ENCODE measurements around the gene STMN3.
A peak's percentile ranks its signal among the peaks of the same experiment; 100 is the strongest.
"Not testable (repeated sequence)": the region's sequence is repeated elsewhere in the genome, so short reads cannot be mapped to it uniquely, and the experiment has no call there.

Gene STMN3

GRCh38 chr20:63639093-63639975 is 13.9 kb downstream of the STMN3 start:
- H3K27ac ChIP-seq, result no peak overlapping the region
- no peak for DNase-seq
- H3K27me3 ChIP-seq (ENCODE audit: insufficient read depth, low read depth, severe bottlenecking), result no peaks in the 10 kb centered on the region
- H3K9me3 ChIP-seq (ENCODE audit: severe bottlenecking), result no peaks in the 10 kb centered on the region
- H3K36me3 ChIP-seq, result peaks cover 5% of the 10 kb centered on the region
- no peak for TF ChIP-seq CTCF (IDR thresholded peaks at IDR 0.05; ENCODE audit: low read depth, low read length)
- no peak overlapping the region for H3K4me3 ChIP-seq (ENCODE audit: low read depth, low read length)

- no peak for DNase-seq
- no peaks in the 10 kb centered on the region for H3K9me3 ChIP-seq (ENCODE audit: severe bottlenecking)
- no peak for TF ChIP-seq CTCF (IDR thresholded peaks at IDR 0.05; ENCODE audit: low read depth, low read length)
- no peak overlapping the region for H3K4me3 ChIP-seq (ENCODE audit: low read depth, low read length)
- H3K27ac ChIP-seq, result no peak overlapping the region
- H3K27me3 ChIP-seq (ENCODE audit: insufficient read depth, low read depth, severe bottlenecking), result no peaks in the 10 kb centered on the region
- H3K36me3 ChIP-seq, result peaks cover 3% of the 10 kb centered on the region
These were observed 16.2 kb downstream of the STMN3 start for GRCh38 chr20:63636752-63637628.

- Histone ChIP-seq H3K36me3 (no peaks in the 10 kb centered on the region), H3K27me3 (ENCODE audit: insufficient read depth, low read depth, severe bottlenecking) (no peaks in the 10 kb centered on the region), H3K27ac (no peak overlapping the region), H3K9me3 (ENCODE audit: severe bottlenecking) (no peaks in the 10 kb centered on the region), H3K4me3 (ENCODE audit: low read depth, low read length) (no peak overlapping the region)
- TF ChIP-seq CTCF (IDR thresholded peaks at IDR 0.05; ENCODE audit: low read depth, low read length), result no peak
- DNase-seq, result no peak
These were observed 17.6 kb downstream of the STMN3 start for GRCh38 chr20:63635431-63636141.

GRCh38 chr20:63633732-63634131 is 19.5 kb downstream of the STMN3 start:
- H3K27ac ChIP-seq, result no peak overlapping the region
- H3K27me3 ChIP-seq (ENCODE audit: insufficient read depth, low read depth, severe bottlenecking), result no peaks in the 10 kb centered on the region
- no peak overlapping the region for H3K4me3 ChIP-seq (ENCODE audit: low read depth, low read length)
- H3K36me3 ChIP-seq, result peaks cover 3% of the 10 kb centered on the region
- DNase-seq, result no peak
- no peak for TF ChIP-seq CTCF (IDR thresholded peaks at IDR 0.05; ENCODE audit: low read depth, low read length)
- no peaks in the 10 kb centered on the region for H3K9me3 ChIP-seq (ENCODE audit: severe bottlenecking)

GRCh38 chr20:63631426-63631825 is 21.8 kb downstream of the STMN3 start:
- not testable (repeated sequence) for DNase-seq; H3K4me3 ChIP-seq (ENCODE audit: low read depth, low read length); H3K9me3 ChIP-seq (ENCODE audit: severe bottlenecking); H3K27me3 ChIP-seq (ENCODE audit: insufficient read depth, low read depth, severe bottlenecking)
- Histone ChIP-seq H3K27ac (peak overlapping the region; percentile 99), H3K36me3 (peaks cover 12% of the 10 kb centered on the region)

- not testable (repeated sequence) for H3K27me3 ChIP-seq (ENCODE audit: insufficient read depth, low read depth, severe bottlenecking); DNase-seq; H3K9me3 ChIP-seq (ENCODE audit: severe bottlenecking); H3K4me3 ChIP-seq (ENCODE audit: low read depth, low read length)
- peak overlapping the region; percentile 99 for H3K27ac ChIP-seq
- peaks cover 12% of the 10 kb centered on the region for H3K36me3 ChIP-seq
These were observed 22.3 kb downstream of the STMN3 start for GRCh38 chr20:63630956-63631355.
